ENCODE measurements around the gene TAS1R2.

TAS1R2 gene

GRCh38 chr1:18865176-18865575, 5.7 kb upstream of the TAS1R2 start:
- TF ChIP-seq ZFP30 (CRISPR knock-in tag; IDR thresholded peaks at IDR 0.05) (no peak), RARB (CRISPR knock-in tag; IDR thresholded peaks at IDR 0.05) (no peak), CREB5 (CRISPR knock-in tag; IDR thresholded peaks at IDR 0.05; ENCODE audit: low read depth) (no peak), OSR1 (CRISPR knock-in tag; IDR thresholded peaks at IDR 0.05) (no peak), ZNF70 (CRISPR knock-in tag; IDR thresholded peaks at IDR 0.05) (no peak), ZFP3 (CRISPR knock-in tag; IDR thresholded peaks at IDR 0.05) (no peak)
- ATAC-seq = no peak

- ATAC-seq = no peak
- TF ChIP-seq ESRRG (CRISPR knock-in tag; IDR thresholded peaks at IDR 0.05) = no peak
- no peak for TF ChIP-seq ZNF8 (CRISPR knock-in tag; IDR thresholded peaks at IDR 0.05)
- no peak for TF ChIP-seq SNAI2 (CRISPR knock-in tag; IDR thresholded peaks at IDR 0.05)
- TF ChIP-seq POU6F1 (CRISPR knock-in tag; IDR thresholded peaks at IDR 0.05; ENCODE audit: borderline replicate concordance, low read depth) = no peak
Observed at GRCh38 chr1:18861590-18861989, 2.1 kb upstream of the TAS1R2 start.

GRCh38 chr1:18861082-18861481, 1.6 kb upstream of the TAS1R2 start:
- TF ChIP-seq RARB (CRISPR knock-in tag; IDR thresholded peaks at IDR 0.05) (no peak), CREB5 (CRISPR knock-in tag; IDR thresholded peaks at IDR 0.05; ENCODE audit: low read depth) (no peak), ARNTL (CRISPR knock-in tag; IDR thresholded peaks at IDR 0.05; ENCODE audit: borderline replicate concordance, low read depth) (no peak), ZFP30 (CRISPR knock-in tag; IDR thresholded peaks at IDR 0.05) (no peak), ZNF565 (CRISPR knock-in tag; conservative IDR thresholded peaks at IDR 0.05; ENCODE audit: low read depth) (no peak), ESRRG (CRISPR knock-in tag; IDR thresholded peaks at IDR 0.05) (no peak), CSDC2 (CRISPR knock-in tag; IDR thresholded peaks at IDR 0.05) (no peak), PATZ1 (CRISPR knock-in tag; IDR thresholded peaks at IDR 0.05; ENCODE audit: borderline replicate concordance) (no peak), SNAI2 (CRISPR knock-in tag; IDR thresholded peaks at IDR 0.05) (no peak), ZC3H10 (CRISPR knock-in tag; IDR thresholded peaks at IDR 0.05) (no peak), BACH2 (CRISPR knock-in tag; IDR thresholded peaks at IDR 0.05; ENCODE audit: borderline replicate concordance) (no peak), POU6F1 (CRISPR knock-in tag; IDR thresholded peaks at IDR 0.05; ENCODE audit: borderline replicate concordance, low read depth) (no peak), OSR1 (CRISPR knock-in tag; IDR thresholded peaks at IDR 0.05) (no peak), TCF4 (CRISPR knock-in tag; IDR thresholded peaks at IDR 0.05; ENCODE audit: borderline replicate concordance) (no peak), CSRNP3 (CRISPR knock-in tag; IDR thresholded peaks at IDR 0.05) (no peak), PPARA (CRISPR knock-in tag; IDR thresholded peaks at IDR 0.05; ENCODE audit: borderline replicate concordance) (no peak)
- no peak for ATAC-seq
